NT2/D1 (cell line): ENCODE data around the gene C2orf72.

Experiments used
- DNase-seq: peaks from one replicate; pipeline ENCODE4 v3.0.0-alpha.2; 2011; ENCODE audit warnings: low read depth, low spot score
- H3K27me3 ChIP-seq: 2 replicates; pipeline ENCODE4 v1.6.0; 2011; ENCODE audit warnings: mild to moderate bottlenecking; ENCODE audit not compliant: insufficient read length, insufficient read depth
- H3K36me3 ChIP-seq: 2 replicates; pipeline ENCODE4 v1.6.1; 2011; ENCODE audit warnings: mild to moderate bottlenecking, low read length, mixed read lengths; ENCODE audit not compliant: insufficient read depth, insufficient read length
- H3K4me1 ChIP-seq: 2 replicates; pipeline ENCODE4 v1.5.1; 2011; ENCODE audit not compliant: insufficient read depth, insufficient read length
- H3K4me3 ChIP-seq: 2 replicates; pipeline ENCODE4 v1.5.1; 2011; ENCODE audit warnings: low read depth; ENCODE audit not compliant: insufficient read length
- H3K9ac ChIP-seq: 2 replicates; pipeline ENCODE4 v1.6.0; 2011; ENCODE audit warnings: low read depth; ENCODE audit not compliant: insufficient read length
- H3K9me3 ChIP-seq: 2 replicates; pipeline ENCODE4 v1.5.1; 2011; ENCODE audit warnings: mild to moderate bottlenecking, low read length; ENCODE audit not compliant: insufficient read depth
- SUZ12 ChIP-seq: IDR thresholded peaks from 2 replicates; pipeline ENCODE4 v1.6.1; 2011; ENCODE audit not compliant: insufficient read length, insufficient read depth; ENCODE audit errors: extremely low read depth
- YY1 ChIP-seq: IDR thresholded peaks from 2 replicates; pipeline ENCODE4 v1.6.1; 2011; ENCODE audit not compliant: insufficient read length, insufficient read depth
- ZNF274 ChIP-seq: IDR thresholded peaks from 2 replicates; pipeline ENCODE4 v1.6.1; 2011; ENCODE audit warnings: mild to moderate bottlenecking, low read depth, low read length

C2orf72 gene

GRCh38 chr2:231030725-231031124 is 6.6 kb upstream of the C2orf72 start:
- TF ChIP-seq SUZ12 (no peak), YY1 (no peak), ZNF274 (no peak)
- H3K27me3 ChIP-seq: peaks cover 12% of the 10 kb centered on the region
- H3K9ac ChIP-seq: no peak overlapping the region
- no peak for DNase-seq
- no peak overlapping the region for H3K4me3 ChIP-seq
- H3K9me3 ChIP-seq: no peaks in the 10 kb centered on the region
- H3K36me3 ChIP-seq: no peaks in the 10 kb centered on the region
- no peaks in the 10 kb centered on the region for H3K4me1 ChIP-seq

GRCh38 chr2:231032575-231033140 is 4.7 kb upstream of the C2orf72 start:
- no peaks in the 10 kb centered on the region for H3K9me3 ChIP-seq
- DNase-seq: no peak

GRCh38 chr2:231033147-231034132 is 3.9 kb upstream of the C2orf72 start:
- H3K27me3 ChIP-seq: peaks cover 32% of the 10 kb centered on the region
- H3K9ac ChIP-seq: no peak overlapping the region
- TF ChIP-seq YY1: no peak
- TF ChIP-seq SUZ12: no peak
- no peak for TF ChIP-seq ZNF274
- no peak for DNase-seq
- H3K36me3 ChIP-seq: no peaks in the 10 kb centered on the region
- no peaks in the 10 kb centered on the region for H3K9me3 ChIP-seq
- no peak overlapping the region for H3K4me3 ChIP-seq
- peaks cover 2% of the 10 kb centered on the region for H3K4me1 ChIP-seq

More at GRCh38 chr2:231032575-231033140, 4.7 kb upstream of the C2orf72 start:
- H3K4me3 ChIP-seq: no peak overlapping the region
- peaks cover 27% of the 10 kb centered on the region for H3K27me3 ChIP-seq
- TF ChIP-seq YY1 (no peak), ZNF274 (no peak), SUZ12 (no peak)
- H3K36me3 ChIP-seq: no peaks in the 10 kb centered on the region
- H3K9ac ChIP-seq: no peak overlapping the region
- peaks cover 2% of the 10 kb centered on the region for H3K4me1 ChIP-seq

- no peak for DNase-seq
- TF ChIP-seq YY1 (no peak), SUZ12 (no peak), ZNF274 (no peak)
- no peaks in the 10 kb centered on the region for H3K36me3 ChIP-seq
These were observed 2.9 kb upstream of the C2orf72 start for GRCh38 chr2:231034291-231034882.

GRCh38 chr2:231036131-231036530 is 1.2 kb upstream of the C2orf72 start:
- Histone ChIP-seq H3K36me3 (no peaks in the 10 kb centered on the region), H3K27me3 (peaks cover 38% of the 10 kb centered on the region), H3K4me1 (peaks cover 2% of the 10 kb centered on the region), H3K9ac (no peak overlapping the region), H3K4me3 (no peak overlapping the region), H3K9me3 (no peaks in the 10 kb centered on the region)
- DNase-seq: no peak
- TF ChIP-seq SUZ12: no peak
- no peak for TF ChIP-seq ZNF274
- no peak for TF ChIP-seq YY1

More at GRCh38 chr2:231034291-231034882, 2.9 kb upstream of the C2orf72 start:
- Histone ChIP-seq H3K27me3 (peaks cover 38% of the 10 kb centered on the region), H3K9ac (no peak overlapping the region), H3K9me3 (no peaks in the 10 kb centered on the region), H3K4me1 (peaks cover 2% of the 10 kb centered on the region), H3K4me3 (no peak overlapping the region)

- H3K27me3 ChIP-seq: peaks cover 38% of the 10 kb centered on the region
- no peak overlapping the region for H3K4me3 ChIP-seq
- TF ChIP-seq YY1: no peak
- TF ChIP-seq SUZ12: no peak
- peaks cover 2% of the 10 kb centered on the region for H3K4me1 ChIP-seq
- H3K9me3 ChIP-seq: no peaks in the 10 kb centered on the region
- no peak for DNase-seq
- H3K36me3 ChIP-seq: peaks cover 4% of the 10 kb centered on the region
- H3K9ac ChIP-seq: no peak overlapping the region
These were observed 681 bp upstream of the C2orf72 start for GRCh38 chr2:231036578-231037106.
